Esophagus mucosa (tissue), 1 donor: Measurements from ENCODE around the gene ZSCAN1. TPM values are rescaled to one million over a fixed set of nuclear protein-coding genes. Genes with fewer than 3 reads are reported as not detected.

Experiments used
- ATAC-seq: fragments of 200-7000 bp; cut with Tn5 transposase; one replicate; pipeline ENCODE4 v1.9.1; 2020
- total RNA-seq: library from RNA; stranded (reverse); gene quantifications from one replicate; pipeline ENCODE4 v1.2.4, GENCODE V29; 2023
- donor health status: DM: yes; HTN: yes; CAD: no.

The ZSCAN1 gene, protein sequence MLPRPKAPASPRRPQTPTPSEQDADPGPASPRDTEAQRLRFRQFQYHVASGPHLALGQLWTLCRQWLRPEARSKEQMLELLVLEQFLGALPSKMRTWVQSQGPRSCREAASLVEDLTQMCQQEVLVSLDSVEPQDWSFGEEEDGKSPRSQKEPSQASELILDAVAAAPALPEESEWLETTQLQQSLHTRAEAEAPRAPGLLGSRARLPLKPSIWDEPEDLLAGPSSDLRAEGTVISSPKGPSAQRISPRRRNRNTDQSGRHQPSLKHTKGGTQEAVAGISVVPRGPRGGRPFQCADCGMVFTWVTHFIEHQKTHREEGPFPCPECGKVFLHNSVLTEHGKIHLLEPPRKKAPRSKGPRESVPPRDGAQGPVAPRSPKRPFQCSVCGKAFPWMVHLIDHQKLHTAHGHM
- not detected for total RNA-seq

DNA sequence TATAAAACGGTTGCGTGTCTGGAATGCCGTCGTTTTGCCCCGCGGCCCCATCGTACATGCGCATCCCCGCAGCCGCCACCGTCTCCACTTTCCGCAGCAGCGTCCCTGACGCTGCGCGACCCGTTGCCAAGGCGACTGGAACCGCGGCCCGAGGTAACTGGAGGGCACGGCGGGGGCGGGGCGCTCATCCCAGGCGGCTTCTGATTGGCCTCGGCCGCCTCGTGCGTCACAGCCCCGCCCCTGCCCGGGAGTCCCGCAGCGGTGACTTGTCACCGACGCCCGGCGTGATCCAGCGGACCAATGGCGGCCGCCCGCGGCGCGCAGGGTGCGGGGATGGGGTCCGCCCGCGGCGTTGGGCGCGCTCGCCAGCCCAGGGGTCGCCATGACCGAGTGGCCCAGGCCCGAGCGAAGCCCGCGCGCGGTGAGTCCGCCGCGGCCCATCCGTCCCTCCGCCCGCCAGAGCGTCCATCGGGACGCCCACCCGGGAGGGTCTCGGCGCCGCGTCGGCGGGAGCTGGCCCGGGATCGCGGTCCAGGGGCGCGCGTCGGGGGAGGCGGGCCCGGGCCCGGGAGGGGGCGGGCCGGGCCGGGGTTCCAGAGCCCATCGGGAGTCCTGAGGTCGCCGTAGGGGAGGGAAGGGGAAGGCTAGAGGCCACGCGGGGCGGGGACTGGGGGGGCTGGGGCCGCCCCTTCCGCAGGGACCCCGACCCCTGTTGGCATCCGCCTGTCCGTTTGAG, at the start of gene ZSCAN1:
TSS of gene ZSCAN1 (plus strand) at position 285 of the 736 bp plus-strand sequence. CDS start 3,812 bp downstream, outside the sequence.
- peak; percentile 68 for ATAC-seq

DNA sequence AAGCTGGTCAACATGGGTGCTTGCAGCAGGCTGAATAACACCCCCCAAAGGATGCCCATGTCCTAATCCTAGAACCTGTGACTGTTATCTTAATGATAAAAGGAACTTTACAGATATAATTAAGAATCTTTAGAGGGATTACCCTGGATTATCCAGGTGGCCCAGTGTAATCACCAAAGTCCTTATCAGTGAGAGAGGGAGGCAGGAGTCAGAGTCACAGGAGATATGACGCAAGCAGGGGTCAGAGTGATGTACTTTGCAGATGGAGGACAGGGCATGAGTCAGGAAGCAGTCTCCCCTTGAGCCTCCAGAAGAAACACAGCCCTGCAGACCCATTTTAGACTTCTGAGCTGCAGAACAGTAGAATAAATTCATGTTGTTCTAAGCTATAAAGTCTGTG, 41.0 kb upstream of the ZSCAN1 start:
- no peak for ATAC-seq

DNA sequence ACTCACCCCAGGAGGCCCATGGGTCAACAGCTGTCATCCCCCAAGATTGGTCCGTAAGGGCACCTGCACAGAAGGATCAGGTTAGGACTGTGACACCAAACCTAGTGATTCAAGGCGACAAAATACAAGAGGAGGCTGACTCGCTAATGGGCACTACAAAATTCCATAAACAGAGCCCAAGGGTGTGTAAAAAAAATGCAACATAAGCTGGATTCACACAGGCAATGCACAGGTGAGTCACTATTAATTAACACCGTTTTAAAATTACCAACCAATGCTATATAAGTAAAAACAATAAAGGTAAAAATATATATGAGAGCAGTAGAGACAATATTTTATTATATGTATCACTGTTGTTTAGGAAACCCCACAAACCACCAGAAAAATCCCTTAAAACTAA, 33.1 kb upstream of the ZSCAN1 start:
- no peak for ATAC-seq

DNA sequence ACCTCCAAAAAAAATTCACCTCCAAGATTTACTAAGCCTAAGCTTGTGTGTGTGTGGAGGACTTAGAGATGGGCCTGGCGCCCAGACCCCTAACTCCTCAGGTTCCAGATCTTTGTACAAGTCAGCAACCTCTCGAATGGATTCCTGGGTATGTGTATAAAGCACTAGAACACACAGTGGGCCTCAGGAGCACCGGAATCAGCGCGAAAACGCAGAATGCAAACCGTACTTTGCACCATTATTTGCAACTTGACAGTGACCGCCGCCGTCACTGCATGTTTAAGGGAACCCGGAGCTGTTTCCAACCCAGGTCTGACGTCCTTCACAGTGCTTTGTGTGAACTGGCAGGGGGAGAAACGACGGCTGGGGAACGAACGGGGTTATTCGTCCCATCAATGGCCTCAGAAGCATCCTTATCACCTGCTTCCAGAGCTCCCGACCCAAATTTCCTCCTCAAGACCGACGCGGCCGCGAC, 31.9 kb upstream of the ZSCAN1 start:
- no peak for ATAC-seq

DNA sequence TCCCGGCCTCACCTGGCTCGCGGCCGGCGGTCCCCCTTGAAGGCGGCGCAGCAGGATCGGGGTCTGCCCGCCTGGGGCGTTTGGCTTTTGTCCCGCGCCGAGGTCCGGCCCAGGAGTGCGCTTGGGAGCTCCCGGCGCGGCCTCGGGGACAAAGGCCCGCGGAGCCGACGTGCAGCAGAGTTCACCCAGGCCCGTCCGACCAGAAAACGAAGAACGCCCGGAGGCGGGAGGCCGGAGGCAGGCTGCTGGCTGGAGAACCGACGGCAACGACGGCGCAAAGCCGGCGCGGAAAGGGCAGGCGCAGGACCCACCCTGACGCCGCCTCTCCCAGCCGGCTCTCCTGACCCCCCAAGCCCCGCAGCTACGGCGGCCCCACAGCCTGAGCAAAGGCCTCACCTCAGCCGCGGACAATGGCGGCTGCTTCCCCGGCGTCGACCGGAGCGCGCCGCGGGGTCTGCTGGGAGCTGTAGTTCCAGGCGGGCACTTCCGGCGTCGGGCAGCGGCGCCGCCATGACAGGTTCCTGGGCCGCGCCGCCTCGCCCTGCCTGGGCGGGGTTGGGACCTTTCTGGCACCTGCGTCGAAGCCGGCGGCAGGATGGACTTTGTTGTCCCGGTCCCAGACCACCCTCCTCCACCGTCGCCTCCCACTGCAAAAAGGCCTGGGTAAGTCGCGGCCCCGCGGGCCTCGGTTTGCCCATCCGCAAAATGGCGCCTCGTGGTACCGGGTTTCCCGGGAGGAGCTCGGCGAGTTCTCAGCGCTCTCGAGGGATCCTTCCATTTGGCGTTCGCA, 31.2 kb upstream of the ZSCAN1 start, which contains the start of gene ZNF606:
TSS of gene ZNF606 (minus strand) at position 437 of the 790 bp plus-strand sequence. CDS start 1,501 bp downstream, outside the sequence.
- ATAC-seq: peak; percentile 97

DNA sequence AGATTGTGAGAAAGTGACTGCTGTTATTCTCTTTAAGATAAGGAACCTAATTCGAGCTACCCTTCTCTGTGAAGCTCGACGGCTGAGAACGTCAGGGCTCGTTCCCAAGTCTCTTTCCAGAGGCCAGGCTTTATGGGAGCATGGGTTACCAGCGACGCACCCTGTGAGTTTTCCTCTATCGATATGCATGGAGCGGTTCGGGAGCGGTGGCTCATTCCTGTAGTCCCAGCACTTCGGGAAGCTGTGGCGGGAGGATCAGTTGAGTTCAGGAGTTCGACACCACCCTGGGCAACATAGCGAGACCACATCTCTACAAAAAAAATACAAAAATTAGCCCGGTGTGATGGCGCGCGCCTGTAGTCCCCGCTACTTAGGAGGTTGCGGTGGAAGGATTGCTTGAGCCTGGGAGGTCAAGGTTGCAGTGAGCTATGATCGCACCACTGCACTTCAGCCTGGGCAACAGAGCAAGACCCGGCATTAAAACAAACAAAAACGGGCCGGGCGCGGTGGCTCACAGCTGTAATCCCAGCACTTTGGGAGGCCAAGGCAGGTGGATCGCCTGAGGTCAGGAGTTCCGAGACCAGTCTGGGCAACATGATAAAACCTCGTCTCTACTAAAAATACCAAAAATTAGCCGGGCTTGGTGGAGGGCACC, 30.5 kb upstream of the ZSCAN1 start:
- no peak for ATAC-seq

DNA sequence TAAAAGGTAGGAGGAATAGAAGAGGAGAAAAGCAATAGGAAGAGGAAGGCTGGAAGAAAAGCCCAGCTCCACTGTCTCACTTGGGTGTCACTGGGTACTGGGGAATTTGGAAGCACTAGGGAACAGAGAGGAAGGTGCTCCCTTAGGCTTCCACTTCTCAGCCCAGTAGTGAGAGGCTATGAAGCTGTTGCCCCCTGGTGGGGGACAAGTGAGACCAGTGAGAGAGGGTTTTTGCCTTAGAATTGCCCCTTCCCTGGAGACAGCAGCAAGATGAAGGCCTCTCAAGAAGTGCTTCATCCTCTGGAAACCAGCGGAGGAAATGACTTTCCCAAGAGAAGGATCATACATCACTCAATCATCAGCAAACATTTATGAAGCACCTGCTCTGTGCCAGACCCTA, 26.5 kb upstream of the ZSCAN1 start:
- ATAC-seq: no peak

DNA sequence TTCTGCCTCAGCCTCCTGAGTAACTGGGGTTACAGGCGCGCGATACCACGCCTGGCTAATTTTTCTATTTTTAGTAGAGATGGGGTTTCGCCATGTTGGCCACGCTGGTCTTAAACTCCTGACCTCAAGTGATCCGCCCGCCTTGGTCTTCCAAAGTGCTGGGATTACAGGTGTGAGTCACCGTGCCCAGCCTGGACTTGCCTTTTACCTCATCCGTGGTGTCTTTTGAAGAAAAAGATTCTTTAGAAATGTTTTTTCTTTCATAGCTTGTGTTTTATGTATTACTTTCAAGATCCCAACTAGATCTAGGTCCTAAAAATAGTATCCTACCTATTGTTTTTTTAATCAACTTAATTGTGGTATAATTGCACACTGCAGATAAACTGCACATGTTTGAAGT, 24.9 kb upstream of the ZSCAN1 start:
- peak; percentile 41 for ATAC-seq

DNA sequence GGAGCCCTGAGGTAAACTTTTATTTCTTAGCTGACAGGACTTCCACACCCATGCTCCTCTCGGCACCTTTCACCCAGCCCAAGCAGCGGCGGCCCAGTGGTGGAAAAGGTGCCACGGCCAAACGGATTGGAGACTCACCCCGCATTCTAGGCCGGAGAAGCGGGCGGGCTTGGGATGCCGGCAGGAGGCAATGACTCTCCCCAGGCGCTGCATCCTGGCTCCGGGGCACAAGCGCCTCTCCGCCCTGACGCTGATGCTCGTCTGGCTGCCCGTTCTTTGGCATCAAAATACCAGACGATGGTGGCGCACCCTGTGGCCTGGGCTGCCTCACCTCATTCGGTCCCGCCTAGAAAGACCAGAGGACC, 24.5 kb upstream of the ZSCAN1 start:
- peak; percentile 33 for ATAC-seq

DNA sequence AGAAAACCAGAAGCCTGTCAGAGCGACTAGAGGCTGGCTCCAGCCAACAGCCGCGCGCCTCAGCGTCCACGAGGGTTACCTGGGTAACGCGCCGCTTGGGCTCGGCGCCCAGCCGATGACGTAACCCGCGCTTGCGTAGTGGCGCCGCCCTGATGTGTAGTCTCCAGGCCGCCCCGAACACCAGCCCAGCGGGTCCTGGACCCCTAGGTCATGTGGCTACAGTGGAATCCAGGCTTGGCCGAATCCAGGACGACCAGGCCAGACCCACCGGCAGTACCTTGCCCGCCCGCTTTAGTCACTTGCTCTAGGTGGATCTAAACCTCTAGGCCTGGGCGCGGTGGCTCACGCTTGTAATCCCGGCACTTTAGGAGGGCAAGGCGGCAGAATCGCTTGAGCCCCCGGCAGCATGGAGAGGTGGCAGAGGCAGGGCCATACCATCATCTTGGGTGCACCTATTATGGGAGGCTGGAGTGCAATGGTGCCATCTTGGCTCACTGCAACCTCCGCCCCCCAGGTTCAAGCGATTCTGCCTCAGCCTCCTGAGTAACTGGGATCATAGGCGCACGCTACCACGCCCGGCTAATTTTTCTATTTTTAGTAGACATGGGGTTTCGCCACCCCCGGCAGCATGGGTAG, 24.0 kb upstream of the ZSCAN1 start:
- peak; percentile 91 for ATAC-seq

DNA sequence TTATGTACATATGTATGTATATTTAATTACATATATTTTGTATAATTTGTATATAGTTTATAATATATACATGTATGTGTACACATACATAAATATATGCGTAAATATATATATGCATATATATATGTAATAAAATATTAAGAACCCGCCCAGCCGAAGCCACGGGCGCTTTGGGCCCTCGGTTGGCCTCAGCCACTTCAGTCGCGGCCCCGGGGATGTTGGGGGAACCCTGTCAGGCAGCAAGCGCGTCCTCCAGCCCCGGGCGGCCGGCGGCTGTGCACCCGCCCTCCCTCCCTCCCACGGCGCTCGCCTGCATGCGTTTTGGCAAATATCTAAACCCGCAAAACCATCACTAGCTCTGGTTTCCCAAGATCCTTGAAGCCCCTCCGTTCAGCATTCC, 23.3 kb upstream of the ZSCAN1 start:
- no peak for ATAC-seq

DNA sequence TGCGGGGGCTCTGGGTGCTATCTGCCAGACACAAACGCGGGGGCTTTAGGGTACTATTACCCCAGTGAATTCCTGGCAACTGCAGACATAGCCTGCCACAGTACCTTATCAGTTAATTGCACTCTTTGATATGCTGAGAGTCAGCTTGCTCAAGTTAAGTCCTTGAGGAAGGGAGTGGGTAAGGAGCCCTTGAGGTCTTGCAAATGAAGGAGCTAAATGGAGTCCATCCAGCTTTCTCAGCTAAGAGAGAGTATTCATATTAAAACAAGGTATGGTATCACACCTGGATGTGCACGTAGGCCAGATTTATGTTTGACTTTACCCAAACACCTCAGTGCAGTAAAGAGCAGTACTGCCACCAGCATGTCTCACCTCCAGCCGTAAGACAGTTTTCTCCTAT, 19.7 kb upstream of the ZSCAN1 start:
- ATAC-seq: no peak

DNA sequence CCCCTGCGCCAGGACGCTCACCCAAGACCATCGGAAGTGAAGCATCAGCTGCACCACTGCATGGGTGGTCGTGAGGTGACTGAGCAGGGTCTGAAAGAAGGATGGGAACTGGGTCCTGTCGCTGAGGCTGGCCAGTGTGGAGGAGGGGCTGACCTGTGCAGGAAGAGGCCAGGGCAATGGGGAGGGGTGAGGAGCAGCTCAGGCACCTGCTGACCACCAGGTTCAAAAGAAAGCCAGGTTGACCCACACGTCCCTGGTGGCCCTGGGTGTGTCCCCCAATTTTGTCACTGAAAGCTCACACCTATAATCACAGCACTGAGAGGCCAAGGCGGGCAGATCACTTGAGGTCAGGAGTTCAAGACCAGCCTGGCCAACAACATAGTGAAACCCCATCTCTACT, 13.7 kb upstream of the ZSCAN1 start:
- ATAC-seq: no peak

DNA sequence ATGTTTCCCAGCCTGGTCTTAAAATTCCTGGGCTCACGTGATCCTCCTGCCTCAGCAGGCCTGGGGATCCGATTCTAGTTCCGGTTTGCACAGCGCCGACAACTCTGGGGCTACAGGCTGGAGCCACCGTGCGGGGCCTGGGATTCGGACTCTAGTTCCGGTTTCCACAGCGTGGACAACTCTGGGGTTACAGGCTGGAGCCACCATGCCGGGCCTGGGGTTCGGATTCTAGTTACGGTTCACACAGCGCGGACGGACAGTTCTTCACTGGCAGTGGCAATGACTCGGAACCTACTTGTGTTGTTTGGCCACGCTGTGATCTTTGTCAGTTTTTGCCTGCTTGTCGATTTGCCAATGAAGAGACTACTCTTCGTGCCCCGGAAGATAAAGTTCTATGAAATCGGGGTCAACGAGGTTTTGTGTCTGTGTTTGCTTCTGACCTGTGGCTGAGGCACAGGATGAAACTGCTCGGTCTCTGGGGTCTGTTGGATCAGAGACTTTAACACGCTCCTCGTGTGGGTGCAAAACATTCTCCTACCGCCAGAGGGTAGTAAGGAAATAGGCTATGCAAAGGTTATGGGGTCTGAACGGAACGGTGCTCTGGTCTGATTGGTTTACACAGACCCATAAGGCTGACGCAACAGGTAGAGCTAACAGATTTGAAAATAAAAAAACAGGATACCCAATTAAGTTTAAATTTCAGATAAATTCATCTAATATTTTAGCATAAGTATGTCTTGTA, 12.1 kb upstream of the ZSCAN1 start:
- peak; percentile 42 for ATAC-seq

DNA sequence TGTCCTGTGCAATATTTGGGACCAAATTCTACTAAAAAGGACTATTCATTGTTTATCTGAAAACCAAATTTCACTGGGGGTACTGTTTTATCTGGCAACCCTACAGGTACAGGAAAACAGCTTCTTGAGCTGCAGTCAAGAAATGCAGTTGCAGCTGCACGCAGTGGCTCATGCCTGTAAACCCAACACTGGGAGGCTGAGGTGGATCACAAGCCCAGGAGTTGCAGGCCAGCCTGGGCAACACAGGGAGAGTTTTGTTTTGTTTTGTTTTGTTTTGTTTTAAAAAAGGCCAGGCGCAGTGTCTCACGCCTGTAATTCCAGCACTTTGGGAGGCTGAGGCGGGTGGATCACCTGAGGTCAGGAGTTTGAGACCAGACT, 11.6 kb upstream of the ZSCAN1 start:
- no peak for ATAC-seq

DNA sequence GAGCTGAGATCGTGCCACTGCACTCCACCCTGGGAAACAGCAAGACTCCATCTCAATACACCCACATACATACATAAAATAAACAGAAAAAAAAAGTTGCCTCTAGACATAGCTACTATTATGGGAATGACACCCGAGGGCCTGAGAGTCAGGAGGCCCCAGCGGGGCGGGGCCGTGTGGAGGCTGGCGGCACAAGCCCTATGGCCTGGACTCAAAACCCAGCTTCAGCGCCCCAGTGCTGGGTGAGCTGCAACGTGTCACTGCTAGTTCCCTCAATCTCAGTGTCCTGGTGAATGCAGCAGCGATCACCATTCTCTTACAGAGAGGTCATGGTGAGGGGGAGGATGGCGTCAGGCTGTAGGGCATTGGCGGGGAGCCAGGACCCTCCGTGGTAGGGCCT, 9.2 kb upstream of the ZSCAN1 start:
- no peak for ATAC-seq

DNA sequence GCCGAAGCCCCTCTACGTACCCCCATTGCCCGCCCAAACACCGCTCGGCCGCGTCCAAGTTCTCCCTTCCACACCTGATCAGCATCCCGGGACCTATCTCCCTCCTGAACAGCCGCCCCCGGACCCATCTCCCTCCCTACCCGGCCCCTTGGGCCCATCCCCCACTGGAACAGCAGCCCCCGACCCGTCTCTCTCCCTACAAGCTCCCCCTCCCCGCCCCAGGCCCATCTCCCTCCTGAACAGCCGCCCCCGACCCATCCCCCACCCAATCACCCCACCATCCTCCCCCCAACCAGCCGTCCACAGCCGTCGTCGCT, 610 bp downstream of the ZSCAN1 start:
- no peak for ATAC-seq

DNA sequence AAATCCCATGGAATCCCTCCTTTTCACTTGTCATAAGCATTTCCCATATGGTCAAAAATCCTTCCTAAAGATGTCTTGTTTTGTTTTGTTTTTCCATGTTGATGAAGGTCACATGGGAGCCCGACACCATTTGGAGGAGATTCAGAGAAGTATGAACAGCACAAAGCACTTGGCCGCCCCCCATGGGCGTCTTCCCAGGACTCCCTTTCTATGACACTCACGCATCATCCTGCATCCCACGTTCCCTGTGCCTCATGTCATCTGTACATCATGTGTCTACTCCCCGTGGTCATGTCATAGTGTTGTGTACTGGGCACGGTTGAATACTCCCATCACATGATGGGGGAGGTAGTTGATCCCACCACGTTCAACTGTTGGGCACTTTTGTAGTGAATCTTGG, 2.0 kb downstream of the ZSCAN1 start:
- no peak for ATAC-seq

DNA sequence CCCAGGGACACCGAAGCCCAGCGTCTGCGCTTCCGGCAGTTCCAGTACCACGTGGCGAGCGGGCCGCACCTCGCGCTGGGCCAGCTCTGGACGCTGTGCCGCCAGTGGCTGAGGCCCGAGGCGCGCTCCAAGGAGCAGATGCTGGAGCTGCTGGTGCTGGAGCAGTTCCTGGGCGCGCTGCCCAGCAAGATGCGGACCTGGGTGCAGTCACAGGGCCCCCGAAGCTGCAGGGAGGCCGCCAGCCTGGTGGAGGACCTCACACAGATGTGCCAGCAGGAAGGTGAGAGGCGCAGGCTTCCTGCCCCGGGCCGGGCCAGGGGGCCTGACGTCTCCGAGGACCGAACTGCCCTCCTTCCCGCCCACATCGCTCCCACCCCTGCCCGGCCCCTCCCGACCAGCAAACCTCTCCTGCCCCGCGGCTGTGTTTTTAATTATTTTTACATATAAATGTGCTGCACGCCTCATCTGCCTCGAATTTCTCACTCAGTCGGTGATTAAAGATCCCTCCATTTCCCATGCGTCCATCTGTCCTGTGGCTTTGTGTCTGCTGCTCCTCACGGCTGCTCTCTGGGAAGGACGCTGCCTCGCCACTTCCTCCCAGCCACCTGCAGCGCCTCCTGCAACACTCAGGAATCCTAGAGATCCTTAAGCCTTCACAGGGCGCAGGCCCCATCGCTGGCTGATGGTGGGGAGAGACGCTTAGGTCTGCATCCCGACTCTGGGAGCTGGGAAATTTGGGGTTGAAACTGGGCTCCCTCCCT, 4.3 kb downstream of the ZSCAN1 start:
- no peak for ATAC-seq

DNA sequence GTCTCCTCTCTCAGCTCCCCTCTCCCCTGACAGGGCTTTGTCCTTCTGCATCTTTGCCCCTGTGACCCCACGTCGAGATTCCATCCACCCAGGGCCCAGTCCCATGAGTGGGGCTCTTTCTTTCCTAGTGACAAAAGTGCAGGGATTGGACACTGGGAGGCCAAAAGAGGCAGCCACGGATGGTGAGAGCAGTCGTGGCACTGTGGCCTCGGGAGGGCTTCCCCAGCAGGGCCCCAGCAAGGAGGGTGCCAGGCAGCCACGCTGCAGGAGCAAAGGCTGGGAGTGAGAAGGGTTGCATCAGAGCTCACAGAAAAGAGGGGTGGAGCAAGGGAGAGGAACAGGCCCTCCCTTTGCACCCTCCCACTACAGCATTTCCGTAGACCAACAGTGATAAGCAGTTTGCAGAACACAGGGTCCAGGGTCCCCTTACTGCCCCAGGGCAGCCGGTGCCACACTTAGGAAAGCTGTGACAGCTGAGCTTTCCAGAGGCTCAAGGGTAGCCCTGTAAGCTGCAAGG, 4.9 kb downstream of the ZSCAN1 start:
- ATAC-seq: no peak
